H54 (cell line): ENCODE data around the gene TM4SF4.

Source experiments
- DNase-seq: peaks from one replicate; pipeline ENCODE4 v3.0.0; 2011; ENCODE audit warnings: low spot score, mixed read lengths; ENCODE audit not compliant: insufficient read length
- FAIRE-seq: peaks from 3 replicates; lab custom pipeline; 2011; peaks lifted over from hg19 to GRCh38; lab: Jason Lieb, UNC
- POLR2A ChIP-seq: IDR thresholded peaks from 2 replicates; pipeline ENCODE4 v1.6.1; 2011; ENCODE audit warnings: low read depth, mild to moderate bottlenecking, low read length

TM4SF4 gene

DNA sequence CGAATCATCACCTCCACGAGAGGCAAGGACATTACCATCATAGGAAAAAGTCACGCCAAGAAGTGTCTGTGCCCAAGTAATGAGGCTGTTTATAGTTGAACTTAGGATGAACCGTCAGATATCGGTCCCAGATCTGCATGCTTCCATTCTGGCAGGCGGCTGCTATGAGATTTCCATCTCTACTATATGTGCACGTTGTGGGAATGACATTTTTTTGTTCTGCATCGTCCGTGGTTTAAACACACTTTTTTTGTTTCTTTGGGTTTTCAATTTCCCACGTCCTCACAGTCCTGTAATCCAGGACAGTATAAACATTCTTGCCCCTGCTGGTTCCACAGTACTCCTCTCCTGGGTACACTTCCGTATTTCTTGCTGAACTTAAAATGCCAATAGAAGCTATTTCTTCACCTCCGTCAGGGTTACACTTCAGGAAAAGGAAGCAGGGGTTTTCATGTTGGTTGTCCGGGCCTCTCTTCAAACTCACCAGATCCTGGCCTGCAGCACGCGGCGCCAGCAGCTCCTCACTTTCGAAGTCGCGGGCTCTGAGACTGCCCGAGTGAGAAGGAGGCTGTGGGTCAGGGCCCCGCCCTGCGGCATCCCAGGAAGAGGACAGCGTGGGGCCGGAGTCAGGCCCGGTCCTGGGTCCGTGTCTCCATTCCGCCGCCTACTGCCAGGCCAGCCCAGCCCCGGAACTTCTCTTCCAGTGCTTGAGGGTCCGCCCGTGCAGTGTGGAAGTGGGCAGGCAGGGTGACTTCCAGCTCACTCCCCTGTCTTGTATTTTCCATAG lies 9.8 kb upstream of the TM4SF4 start:
- DNase-seq (no peak), FAIRE-seq (no peak)
- no peak for TF ChIP-seq POLR2A

DNA sequence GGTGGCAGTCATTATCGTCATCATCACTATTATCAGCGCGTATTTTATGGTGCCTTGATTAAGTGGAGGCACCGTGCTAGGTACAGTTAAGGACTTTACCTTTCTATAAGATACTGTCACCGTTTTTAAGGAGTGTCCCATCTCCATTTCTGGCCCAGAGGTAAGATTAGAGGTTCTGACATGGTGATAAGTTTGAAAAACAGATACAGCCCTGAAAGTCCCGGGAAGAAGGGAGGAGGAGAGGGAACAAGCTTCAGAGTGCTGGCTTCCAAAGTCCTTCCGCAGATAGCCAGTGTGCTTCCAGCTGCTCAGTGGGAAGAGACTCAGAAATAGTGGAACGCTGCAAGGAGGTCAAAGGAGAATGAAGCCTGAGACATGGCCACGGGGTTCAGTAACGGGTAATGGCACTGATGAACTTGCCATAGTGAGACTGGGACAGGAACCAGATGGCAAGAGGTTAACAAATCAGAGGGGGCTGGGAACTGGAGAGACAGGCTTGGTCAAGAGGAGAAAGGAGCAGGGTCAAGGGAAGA lies 9.1 kb upstream of the TM4SF4 start:
- TF ChIP-seq POLR2A: no peak
- FAIRE-seq (no peak), DNase-seq (no peak)

DNA sequence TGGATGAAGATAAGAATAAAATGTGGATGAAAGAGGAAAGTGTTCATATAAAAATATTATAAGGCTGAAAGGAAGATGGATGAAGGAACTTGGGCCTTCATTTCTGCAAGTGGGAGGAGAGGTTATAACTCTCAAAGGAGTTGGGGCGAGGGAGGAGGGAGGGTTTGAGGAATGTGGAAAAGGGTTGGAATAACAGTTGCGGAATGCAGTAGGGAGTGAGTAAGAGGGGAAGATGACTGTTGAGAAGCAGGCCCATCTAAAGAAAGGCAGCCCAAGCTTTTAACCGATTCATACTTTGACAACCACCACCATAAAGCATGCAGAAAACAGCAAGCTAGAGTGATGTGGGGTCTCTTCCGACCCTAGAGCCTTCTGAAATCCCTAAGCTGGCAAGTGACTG lies 8.3 kb upstream of the TM4SF4 start:
- peak; percentile 27 for FAIRE-seq
- no peak for TF ChIP-seq POLR2A
- DNase-seq: peak; percentile 61

DNA sequence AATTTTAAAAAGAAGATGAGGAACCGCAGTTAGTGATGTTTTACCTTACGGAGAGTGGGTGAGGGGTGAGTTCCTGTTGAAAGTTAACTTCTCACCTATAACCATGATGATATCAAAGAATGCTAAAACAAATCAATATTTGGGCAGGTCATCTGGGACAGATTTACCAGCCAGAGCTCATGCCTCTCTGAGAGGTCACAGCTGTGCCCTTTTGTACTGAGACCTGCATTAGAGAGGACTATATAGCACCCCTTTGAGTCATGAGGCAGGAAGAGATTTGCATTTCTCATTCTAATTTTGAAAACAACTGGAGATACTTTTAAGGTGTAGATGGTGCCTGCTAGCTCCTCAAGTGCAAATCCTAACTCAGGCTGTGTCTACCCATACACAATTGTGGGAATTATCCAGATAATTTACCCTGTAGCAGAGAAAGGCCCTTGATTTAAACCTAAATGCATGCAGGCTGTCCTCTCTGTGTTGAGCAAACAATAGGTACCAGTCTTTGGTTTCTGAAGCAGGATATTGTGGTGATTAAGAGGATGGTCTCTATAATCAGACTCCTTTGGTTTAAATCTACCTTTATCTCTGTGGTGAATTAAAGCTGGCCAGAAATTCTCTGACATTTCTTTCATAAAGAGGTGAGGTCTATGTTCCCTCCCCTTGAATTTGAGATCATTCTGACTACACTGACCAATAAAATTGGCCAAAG lies 5.8 kb upstream of the TM4SF4 start:
- no peak for FAIRE-seq
- no peak for TF ChIP-seq POLR2A
- DNase-seq: no peak

DNA sequence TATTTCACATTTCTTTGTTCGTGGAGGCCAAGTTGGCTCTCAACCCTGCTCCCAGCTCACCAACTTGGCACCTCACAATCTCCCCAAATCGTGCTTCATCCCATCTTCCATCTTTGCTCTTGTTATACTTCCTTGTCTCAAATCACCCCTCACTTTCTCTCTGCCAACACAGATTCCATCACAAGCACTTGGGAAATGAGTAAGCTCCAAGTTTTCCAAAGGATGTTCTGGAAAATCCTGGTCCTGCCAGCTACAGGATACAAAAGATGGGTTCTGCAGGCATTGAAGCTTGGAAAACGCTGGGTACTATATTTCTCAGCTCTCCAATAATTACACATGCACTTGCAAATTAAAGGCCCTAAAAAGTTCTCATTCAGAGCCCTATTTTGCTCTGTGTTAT lies 4.1 kb upstream of the TM4SF4 start:
- FAIRE-seq (no peak), DNase-seq (no peak)
- no peak for TF ChIP-seq POLR2A

DNA sequence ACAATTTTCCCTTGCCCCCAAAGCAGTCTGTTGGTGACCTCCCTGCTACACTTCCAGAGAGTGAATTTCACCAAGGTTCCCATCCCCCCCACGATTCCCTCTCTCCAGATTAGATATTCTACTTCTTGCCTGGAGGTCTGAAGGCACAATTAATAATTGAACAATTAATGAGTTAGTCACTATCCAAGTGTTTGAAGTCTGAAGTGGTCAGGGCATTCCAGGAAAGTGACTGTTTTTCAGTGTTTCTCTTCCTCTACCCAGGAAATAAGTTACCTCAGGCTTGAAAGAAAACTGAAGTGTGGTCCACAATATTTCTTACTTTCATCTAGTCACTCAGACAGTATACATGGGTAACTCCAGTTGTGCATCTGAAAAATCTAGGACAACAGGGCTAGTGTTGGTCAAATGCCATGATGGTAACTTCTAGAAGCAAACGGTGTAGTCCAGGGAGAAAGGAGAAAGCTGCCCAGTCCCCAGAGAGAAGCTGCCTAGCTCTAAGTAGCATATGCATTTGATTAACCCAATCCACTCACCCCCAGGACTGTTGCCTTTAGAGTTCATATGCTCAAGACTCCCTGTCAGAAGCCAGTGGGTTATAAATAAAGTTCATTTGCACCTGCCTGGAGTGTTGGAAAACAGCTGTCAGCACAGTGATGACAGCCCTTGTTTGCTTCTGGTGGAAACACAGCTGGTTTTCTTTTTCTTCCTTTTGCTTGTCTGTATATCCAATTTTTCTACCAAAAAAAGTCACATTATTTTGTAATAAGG lies 2.3 kb upstream of the TM4SF4 start:
- no peak for TF ChIP-seq POLR2A
- FAIRE-seq (no peak), DNase-seq (no peak)

DNA sequence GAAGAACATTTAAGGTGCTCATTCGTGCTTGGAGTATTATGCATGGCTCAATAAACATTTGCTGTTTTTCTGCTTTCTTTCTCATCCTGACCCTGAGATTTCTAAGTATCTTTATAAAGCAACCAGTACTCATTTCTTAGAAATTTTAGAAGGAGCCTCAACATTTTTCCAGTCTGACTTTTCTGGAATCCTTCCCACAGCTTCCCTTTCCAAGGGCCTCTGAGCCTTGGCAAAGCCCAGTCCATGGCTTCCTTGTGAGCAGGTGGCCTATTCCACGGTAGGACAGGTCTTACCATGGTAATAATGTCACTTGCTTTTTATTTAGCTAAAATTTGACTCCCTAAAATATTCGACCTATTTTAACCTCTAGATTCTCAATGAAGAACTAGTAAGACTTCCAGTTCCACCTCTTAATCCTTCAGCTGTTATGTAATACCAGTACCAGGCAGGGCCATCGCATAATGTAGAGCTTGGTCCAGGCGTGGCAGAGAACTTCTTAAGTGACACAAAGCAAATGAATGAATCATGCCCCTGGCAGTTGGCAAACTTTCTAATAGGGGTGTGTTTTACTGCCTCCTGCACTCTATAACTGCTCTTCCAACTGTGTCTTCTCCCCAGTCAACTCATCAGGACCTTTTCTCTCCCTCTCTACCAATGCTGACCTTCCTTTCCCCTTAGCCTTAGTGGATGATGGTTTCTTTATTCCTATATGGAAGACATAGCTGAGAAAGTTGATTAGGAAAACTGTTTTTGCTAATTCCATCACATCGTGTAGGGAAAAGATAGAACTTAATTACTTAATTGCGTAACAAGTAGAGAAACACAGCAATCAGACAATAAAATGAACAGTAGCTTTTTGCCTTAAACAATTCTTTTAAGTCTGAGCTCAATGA lies 894 bp upstream of the TM4SF4 start:
- TF ChIP-seq POLR2A: no peak
- FAIRE-seq (peak; percentile 89), DNase-seq (peak; percentile 25)

DNA sequence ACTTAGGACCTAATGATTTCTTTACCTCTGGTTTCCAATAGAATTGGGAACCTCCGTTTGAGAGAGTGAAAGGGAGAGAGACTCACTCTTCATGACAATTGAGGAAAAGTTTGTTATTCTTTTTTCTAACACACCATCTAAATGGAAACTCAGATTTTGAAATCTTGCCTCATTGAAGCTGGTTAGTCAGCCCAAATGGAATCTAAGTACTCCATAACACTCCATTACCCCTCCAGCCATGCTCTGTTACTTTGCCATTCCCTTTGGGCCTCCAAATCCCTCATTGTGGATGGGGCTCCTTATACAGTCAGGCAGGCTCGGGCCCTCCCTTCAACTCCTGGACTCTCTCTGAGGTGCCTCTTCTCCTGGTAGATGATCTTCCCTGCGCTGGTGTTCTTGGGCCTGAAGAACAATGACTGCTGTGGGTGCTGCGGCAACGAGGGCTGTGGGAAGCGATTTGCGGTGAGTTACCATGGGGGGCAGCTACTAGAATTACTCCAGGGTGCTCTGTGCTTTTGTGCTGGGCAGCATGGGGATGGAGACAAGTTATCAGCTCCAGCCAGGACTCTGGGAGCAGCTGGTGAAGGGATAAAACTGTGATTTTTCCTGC lies 1.1 kb downstream of the TM4SF4 start:
- FAIRE-seq: no peak
- no peak for TF ChIP-seq POLR2A
- DNase-seq: no peak

DNA sequence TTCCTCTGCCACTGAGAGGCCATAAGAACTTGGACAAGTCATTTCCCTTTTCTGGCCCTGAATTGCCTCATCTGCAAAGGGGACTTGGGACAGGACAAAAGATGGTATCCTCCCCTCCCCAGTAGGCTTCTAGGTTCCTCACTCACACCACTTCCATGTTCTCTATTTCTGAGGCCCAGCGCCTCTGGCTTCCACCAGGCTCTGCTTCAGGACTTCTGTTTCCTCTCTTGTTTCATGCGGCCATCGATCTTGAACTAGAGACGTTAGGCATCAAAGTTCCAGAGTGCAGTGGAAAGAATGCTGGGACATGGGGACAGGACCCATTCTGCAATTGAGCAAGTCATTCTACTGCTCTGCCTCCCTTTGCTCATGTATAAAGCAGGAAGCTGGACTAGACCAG lies 1.7 kb downstream of the TM4SF4 start:
- FAIRE-seq: no peak
- TF ChIP-seq POLR2A: no peak
- no peak for DNase-seq

DNA sequence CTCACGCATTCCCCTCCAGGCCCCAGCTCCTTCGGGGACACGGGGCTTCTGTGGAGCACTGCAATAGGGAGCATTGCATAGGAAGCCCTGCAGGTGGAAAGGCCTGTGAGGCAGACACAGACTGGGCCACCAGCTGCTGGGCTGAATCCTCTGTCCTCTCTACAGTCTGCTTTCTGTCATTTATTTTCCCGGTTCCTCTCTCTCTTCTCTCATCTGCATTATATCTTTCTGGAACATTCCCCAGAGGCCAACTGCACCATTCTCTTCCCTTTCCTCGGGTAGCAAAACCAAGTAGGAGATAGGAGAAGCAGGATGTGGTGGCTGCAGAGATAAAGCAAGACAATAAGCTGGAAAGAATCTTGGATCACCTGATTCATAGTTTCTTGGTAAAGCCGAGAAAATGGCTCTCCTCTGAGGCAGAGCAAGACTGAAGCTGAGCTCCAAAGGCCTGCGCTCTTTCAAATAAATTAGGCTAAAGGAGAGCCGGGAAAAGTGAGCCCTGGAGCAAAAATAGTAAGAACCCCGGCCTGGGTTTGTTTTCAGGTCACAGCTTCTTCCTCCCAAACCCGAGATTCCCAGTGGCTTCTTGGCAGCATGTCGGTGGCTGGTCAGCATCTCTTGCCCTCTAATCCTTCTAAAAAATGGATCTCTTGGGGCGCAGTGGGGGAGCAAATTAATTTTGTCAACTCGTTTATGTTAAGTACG lies 5.3 kb downstream of the TM4SF4 start:
- DNase-seq (no peak), FAIRE-seq (no peak)
- no peak for TF ChIP-seq POLR2A

DNA sequence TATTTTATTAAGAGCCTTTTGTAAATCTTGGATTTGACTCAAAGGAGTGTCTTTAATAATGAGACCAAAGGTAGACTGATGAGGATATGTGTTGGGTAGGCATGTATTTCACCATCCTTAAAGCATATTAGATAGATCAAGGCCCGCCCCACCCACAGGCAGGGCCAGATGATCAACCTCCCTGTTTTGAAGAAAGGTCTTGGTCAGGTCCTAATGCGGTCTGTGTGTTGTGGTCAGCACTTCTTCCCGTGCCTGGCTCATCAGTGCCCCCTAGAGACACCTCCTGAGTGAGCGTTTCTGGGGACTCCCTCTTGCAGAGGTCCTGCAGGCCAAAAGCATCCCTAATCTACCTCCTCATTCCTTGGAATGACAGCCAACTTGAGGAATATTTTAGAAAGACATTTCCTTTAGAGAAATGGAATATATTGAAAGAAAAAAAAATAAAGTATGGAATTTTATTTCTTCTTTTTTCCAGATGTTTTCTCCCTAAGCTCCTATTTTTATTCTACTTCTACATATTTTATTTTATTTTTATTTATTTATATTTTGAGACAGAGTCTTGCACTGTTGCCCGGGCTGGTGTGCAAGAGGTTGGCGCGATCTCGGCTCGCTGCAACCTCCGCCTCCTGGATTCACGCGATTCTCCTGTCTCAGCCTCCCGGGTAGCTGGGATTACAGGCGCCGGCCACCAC lies 6.0 kb downstream of the TM4SF4 start:
- FAIRE-seq: peak; percentile 83
- DNase-seq: peak; percentile 70
- TF ChIP-seq POLR2A: no peak

DNA sequence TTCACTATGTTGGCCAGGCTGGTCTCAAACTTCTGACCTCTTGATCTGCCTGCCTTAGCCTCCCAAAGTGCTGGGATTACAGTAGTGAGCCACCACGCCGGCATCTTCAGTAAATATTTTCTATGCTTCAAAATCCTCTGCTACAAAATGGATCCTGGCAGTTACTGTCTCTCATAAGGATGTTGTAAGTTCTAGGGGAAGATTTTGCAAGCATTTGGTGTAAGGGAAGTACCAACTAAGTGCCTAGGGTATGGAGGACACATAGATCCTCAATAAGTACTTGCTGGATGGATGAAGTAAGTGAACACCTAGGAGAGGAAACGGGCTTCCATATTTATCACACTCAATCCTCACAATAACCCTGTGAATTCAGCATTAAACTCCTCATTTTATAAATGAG lies 6.6 kb downstream of the TM4SF4 start:
- TF ChIP-seq POLR2A: no peak
- FAIRE-seq (no peak), DNase-seq (no peak)
